ENCODE measurements around the gene RHOB. TPM values are rescaled to one million over a fixed set of nuclear protein-coding genes. Genes with fewer than 3 reads are reported as not detected.

RHOB gene
- total and polyA plus RNA-seq, 4 donors, result 82.6 to 634 (median 160) TPM

GRCh38 chr2:20400306-20400705 lies 46.6 kb upstream of the RHOB start:
- TF ChIP-seq JUND (IDR thresholded peaks at IDR 0.05), result no peak
- peak; percentile 50 for TF ChIP-seq FOXA2 (IDR thresholded peaks at IDR 0.05)
- no peak for DNase-seq (ENCODE audit: low spot score)
- 95% methylated on average over 1 of the region's 1 CpG for WGBS

GRCh38 chr2:20400787-20401488 lies 45.9 kb upstream of the RHOB start:
- 25% methylated on average over 3 of the region's 3 CpGs for WGBS
- DNase-seq (ENCODE audit: low spot score), result no peak
- TF ChIP-seq, protein P1, sequence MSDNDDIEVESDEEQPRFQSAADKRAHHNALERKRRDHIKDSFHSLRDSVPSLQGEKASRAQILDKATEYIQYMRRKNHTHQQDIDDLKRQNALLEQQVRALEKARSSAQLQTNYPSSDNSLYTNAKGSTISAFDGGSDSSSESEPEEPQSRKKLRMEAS (IDR thresholded peaks at IDR 0.05), result no peak
- TF ChIP-seq JUND (IDR thresholded peaks at IDR 0.05) (peak in 1 of 2 donors; percentile 18), RXRA (IDR thresholded peaks at IDR 0.05) (peak; percentile 49 to 62), HNF4A (conservative IDR thresholded peaks at IDR 0.05) (peak in 1 of 2 donors; percentile 6), FOXA1 (IDR thresholded peaks at IDR 0.05) (no peak), RAD21 (IDR thresholded peaks at IDR 0.05) (no peak), SP1 (IDR thresholded peaks at IDR 0.05) (peak; percentile 50)
- Histone ChIP-seq H3K9me3 (ENCODE audit: control insufficient read depth in 4 of 4, low read length in 3 of 4) (no peaks in the 10 kb centered on the region), H3K9ac (ENCODE audit: low read depth in 1 of 2, low read length in 2 of 2) (no peak overlapping the region), H3K36me3 (ENCODE audit: control insufficient read depth in 4 of 4, insufficient read depth in 3 of 4, low read depth in 1 of 4, low read length in 3 of 4) (no peaks in the 10 kb centered on the region), H3K27me3 (ENCODE audit: control insufficient read depth in 4 of 4, insufficient read depth in 4 of 4, low read length in 3 of 4) (no peaks in the 10 kb centered on the region), H3K4me3 (ENCODE audit: low read depth in 1 of 3, low read length in 3 of 3) (no peak overlapping the region), H3K27ac (ENCODE audit: low read depth in 1 of 2, low read length in 2 of 2) (peak overlapping the region in 1 of 2 donors; percentile 36), H3K4me1 (ENCODE audit: control insufficient read depth in 4 of 4, insufficient read depth in 4 of 4, low read length in 3 of 4) (peaks cover 0 to 4% (median 1%) of the 10 kb centered on the region in 4 donors)

More at GRCh38 chr2:20400306-20400705, 46.6 kb upstream of the RHOB start:
- H3K36me3 ChIP-seq (ENCODE audit: control insufficient read depth in 4 of 4, insufficient read depth in 3 of 4, low read depth in 1 of 4, low read length in 3 of 4), result no peaks in the 10 kb centered on the region
- no peak overlapping the region for H3K9ac ChIP-seq (ENCODE audit: low read depth in 1 of 2, low read length in 2 of 2)
- H3K4me3 ChIP-seq (ENCODE audit: low read depth in 1 of 3, low read length in 3 of 3), result no peak overlapping the region
- H3K9me3 ChIP-seq (ENCODE audit: control insufficient read depth in 4 of 4, low read length in 3 of 4), result no peaks in the 10 kb centered on the region
- no peak overlapping the region for H3K27ac ChIP-seq (ENCODE audit: low read depth in 1 of 2, low read length in 2 of 2)
- peaks cover 0 to 4% (median 0%) of the 10 kb centered on the region in 4 donors for H3K4me1 ChIP-seq (ENCODE audit: control insufficient read depth in 4 of 4, insufficient read depth in 4 of 4, low read length in 3 of 4)
- H3K27me3 ChIP-seq (ENCODE audit: control insufficient read depth in 4 of 4, insufficient read depth in 4 of 4, low read length in 3 of 4), result no peaks in the 10 kb centered on the region

GRCh38 chr2:20401489-20401835 lies 45.4 kb upstream of the RHOB start:
- DNase-seq (ENCODE audit: low spot score), result no peak
- Histone ChIP-seq H3K9me3 (ENCODE audit: control insufficient read depth in 4 of 4, low read length in 3 of 4) (no peaks in the 10 kb centered on the region), H3K27me3 (ENCODE audit: control insufficient read depth in 4 of 4, insufficient read depth in 4 of 4, low read length in 3 of 4) (no peaks in the 10 kb centered on the region), H3K27ac (ENCODE audit: low read depth in 1 of 2, low read length in 2 of 2) (peak overlapping the region in 1 of 2 donors; percentile 36), H3K36me3 (ENCODE audit: control insufficient read depth in 4 of 4, insufficient read depth in 3 of 4, low read depth in 1 of 4, low read length in 3 of 4) (no peaks in the 10 kb centered on the region), H3K9ac (ENCODE audit: low read depth in 1 of 2, low read length in 2 of 2) (no peak overlapping the region), H3K4me1 (ENCODE audit: control insufficient read depth in 4 of 4, insufficient read depth in 4 of 4, low read length in 3 of 4) (peaks cover 0 to 4% (median 1%) of the 10 kb centered on the region in 4 donors), H3K4me3 (ENCODE audit: low read depth in 1 of 3, low read length in 3 of 3) (no peak overlapping the region)
- TF ChIP-seq SP1 (IDR thresholded peaks at IDR 0.05), result no peak
- TF ChIP-seq JUND (IDR thresholded peaks at IDR 0.05), result no peak
- TF ChIP-seq RAD21 (IDR thresholded peaks at IDR 0.05), result no peak
- no peak for TF ChIP-seq CTCF (IDR thresholded peaks at IDR 0.05; ENCODE audit: low read depth, low read length, missing input control)
- no peak for TF ChIP-seq ZBTB33 (IDR thresholded peaks at IDR 0.05)
- WGBS, result 78% methylated on average over 6 of the region's 6 CpGs

Data from liver (tissue), 9 donors.